NCI-H526 (cell line): Measurements from ENCODE around the gene COX20.
"Not testable (repeated sequence)": the region's sequence is repeated elsewhere in the genome, so short reads cannot be mapped to it uniquely, and the experiment has no call there.

ENCODE experiments used
- DNase-seq, 2 experiments: peaks; one replicate each; lab custom pipeline; 2025; lab: John Stamatoyannopoulos, UW

Gene COX20

GRCh38 chr1:244835276-244836134 is at the start of gene COX20:
COX20 (plus strand) TSS chr1:244835658; CDS start chr1:244835715, 57 bp downstream.
- DNase-seq = peak; percentile 84 to 93

GRCh38 chr1:244788493-244789275 is 46.8 kb upstream of the COX20 start:
- DNase-seq = no peak

- DNase-seq = no peak
Observed at GRCh38 chr1:244789276-244789580, 46.2 kb upstream of the COX20 start.

GRCh38 chr1:244789731-244790130 is 45.7 kb upstream of the COX20 start:
- DNase-seq = no peak

- DNase-seq = no peak
Observed at GRCh38 chr1:244791061-244791460, 44.4 kb upstream of the COX20 start.

- no peak for DNase-seq
Observed at GRCh38 chr1:244792188-244792850, 43.1 kb upstream of the COX20 start.

- no peak for DNase-seq
Observed at GRCh38 chr1:244794071-244794470, 41.4 kb upstream of the COX20 start.

- DNase-seq = not testable (repeated sequence)
Observed at GRCh38 chr1:244794516-244794915, 40.9 kb upstream of the COX20 start.

- peak; percentile 1 to 53 for DNase-seq
Observed at GRCh38 chr1:244796719-244797406, 38.6 kb upstream of the COX20 start.

GRCh38 chr1:244800821-244801220 is 34.6 kb upstream of the COX20 start:
- no peak for DNase-seq

GRCh38 chr1:244801246-244801645 is 34.2 kb upstream of the COX20 start:
- peak; percentile 16 to 63 for DNase-seq

GRCh38 chr1:244802041-244802440 is 33.4 kb upstream of the COX20 start:
- no peak for DNase-seq

GRCh38 chr1:244802556-244803239 is 32.8 kb upstream of the COX20 start:
- no peak for DNase-seq

GRCh38 chr1:244804841-244805240 is 30.6 kb upstream of the COX20 start:
- DNase-seq = no peak

- DNase-seq = no peak
Observed at GRCh38 chr1:244807138-244807537, 28.3 kb upstream of the COX20 start.

GRCh38 chr1:244810221-244810620 is 25.2 kb upstream of the COX20 start:
- DNase-seq = no peak

- DNase-seq = no peak
Observed at GRCh38 chr1:244813327-244813726, 22.1 kb upstream of the COX20 start.

GRCh38 chr1:244815600-244816099 is 19.8 kb upstream of the COX20 start:
- no peak for DNase-seq

GRCh38 chr1:244817415-244817894 is 18.0 kb upstream of the COX20 start:
- no peak for DNase-seq

GRCh38 chr1:244820131-244820530 is 15.3 kb upstream of the COX20 start:
- no peak for DNase-seq

GRCh38 chr1:244821134-244821533 is 14.3 kb upstream of the COX20 start:
- DNase-seq = no peak
